ENCODE measurements around the gene MTMR11.
"Not testable (repeated sequence)": the region's sequence is repeated elsewhere in the genome, so short reads cannot be mapped to it uniquely, and the experiment has no call there.

Gene MTMR11

DNA sequence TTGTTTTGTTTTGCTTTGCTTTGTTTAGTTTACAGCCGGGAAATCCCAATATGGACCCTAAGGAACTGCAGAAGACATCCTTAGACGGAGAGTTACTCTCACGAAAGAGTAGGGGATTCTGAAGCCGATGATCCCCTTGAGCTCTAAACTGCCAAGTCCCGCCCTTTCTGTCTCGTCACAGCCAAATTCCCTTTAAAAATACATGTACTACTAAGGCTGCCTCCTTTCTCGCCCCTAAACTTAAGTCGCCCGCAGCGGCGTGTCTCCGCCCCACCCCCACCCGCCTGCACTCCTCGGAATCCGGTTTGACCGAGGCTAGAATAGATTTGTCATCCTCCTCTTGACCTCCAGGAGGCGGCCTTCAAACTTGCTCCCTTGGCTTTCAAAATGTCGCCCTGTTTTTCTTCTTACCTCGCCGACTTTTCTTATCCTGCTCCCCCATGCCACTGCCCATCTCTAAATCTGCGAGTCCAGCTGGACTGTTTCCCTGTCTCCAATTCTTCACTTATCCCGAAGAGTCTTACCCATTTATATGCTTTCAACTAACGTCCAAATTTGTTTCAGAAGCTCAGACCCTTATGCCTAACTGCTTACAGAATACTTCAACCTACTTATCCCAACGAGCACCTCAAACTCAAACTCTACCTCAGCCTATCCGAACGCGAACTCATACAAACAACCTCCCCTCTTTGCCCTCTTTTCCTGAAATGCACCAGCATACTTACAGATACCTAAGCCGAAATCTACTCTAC lies 48.3 kb downstream of the MTMR11 start:
- peak; percentile 91 for DNase-seq

GRCh38 chr1:149887456-149888246 lies 49.0 kb downstream of the MTMR11 start:
- peak; percentile 88 for DNase-seq

DNA sequence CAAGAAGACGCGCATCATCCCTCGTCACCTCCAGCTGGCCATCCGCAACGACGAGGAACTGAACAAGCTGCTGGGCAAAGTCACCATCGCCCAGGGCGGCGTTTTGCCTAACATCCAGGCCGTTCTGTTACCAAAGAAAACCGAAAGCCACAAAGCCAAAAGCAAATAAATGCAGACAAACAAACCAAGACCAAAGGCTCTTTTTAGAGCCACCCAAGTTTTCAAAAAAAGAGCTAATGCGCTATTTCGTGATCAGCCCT lies 49.6 kb downstream of the MTMR11 start:
- DNase-seq, result not testable (repeated sequence)

- peak; percentile 93 for DNase-seq
Measured at GRCh38 chr1:149886396-149887195, 50.1 kb downstream of the MTMR11 start.

DNA sequence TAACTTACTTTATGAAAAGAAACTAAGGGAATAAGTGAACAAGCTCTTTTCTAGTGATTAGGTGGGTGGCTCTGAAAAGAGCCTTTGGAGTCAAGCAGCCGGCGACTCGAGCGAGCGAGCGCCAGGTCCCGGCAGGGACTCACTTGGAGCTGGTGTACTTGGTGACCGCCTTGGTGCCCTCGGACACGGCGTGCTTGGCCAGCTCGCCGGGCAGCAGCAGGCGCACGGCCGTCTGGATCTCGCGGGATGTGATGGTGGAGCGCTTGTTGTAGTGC lies 50.6 kb downstream of the MTMR11 start:
- not testable (repeated sequence) for DNase-seq

DNA sequence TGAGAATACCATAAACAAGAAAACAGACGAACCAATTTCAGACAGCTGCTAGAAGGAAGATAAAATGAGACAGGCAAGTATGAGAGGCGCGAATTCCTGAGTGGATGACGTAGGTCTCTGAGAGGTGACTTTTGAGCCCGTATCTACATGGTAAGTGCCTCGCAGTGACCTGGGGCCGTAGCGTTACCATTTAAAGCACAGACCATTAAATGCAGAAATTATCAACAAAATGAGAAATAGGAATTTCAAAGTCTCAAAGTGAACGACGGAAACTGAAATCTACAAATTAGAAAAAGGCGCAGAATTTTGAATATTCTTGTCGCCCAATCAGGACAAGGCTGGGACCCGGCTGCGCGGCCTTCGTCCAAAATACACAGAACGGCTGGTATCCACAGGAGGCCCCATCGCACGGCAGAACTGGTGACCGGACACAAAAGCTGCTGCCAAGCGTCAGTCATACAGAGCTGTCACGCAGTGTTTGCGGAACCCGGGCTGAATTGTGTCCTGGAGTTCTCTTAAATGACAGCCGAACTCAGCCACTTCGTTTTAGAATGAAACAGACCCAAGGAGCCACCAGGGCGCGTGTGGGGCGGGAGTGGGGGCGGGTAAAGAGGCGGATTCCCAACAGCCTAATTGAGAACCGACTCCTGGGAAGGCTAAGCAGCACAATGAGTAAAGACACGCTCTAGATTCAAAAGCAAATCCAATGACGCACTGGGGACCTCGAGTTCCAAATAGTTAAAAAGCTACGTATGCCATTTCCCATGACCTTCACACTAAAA lies 51.1 kb downstream of the MTMR11 start:
- DNase-seq, result peak; percentile 89

DNA sequence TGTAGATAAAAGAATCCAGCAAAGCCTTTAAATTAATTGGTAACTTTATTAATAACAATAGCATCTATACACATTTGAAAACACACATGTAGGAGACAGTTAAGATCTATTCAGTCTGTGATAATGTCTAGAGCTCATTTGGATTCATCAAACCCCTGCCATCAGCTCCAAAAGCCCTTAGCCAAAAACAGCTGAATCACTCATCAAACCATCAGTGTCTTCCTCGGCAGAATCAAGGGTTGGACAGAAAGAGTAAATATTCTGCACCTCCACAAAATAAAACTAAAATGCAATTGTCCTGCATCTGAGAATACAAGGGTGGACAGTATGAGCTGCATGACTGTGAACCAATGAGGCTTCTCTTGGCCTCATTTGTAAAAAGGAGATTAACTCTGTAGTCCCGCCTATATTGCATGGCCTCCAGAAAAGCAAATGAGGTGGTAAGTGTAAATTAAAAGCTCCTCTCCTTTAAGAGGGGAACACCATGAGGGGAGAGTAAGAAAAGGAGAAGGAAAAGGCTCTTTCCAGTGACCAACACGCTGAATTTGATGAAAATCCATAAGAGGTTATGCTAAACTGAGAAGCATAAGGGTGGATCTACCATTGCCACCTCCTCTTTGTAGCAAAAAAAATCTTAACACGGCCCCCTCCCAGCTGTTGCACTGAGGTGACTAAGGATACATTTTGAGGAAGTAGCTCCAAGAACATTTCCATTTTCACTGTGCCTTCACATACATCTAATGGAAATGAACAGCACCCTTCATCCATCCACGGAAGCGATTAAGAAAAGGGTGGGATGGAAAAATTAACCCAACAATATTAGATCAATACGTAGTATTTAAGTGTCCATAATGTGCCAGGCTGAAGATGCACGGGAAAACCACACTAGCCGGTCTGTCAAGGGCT lies 52.0 kb downstream of the MTMR11 start:
- no peak for DNase-seq

GRCh38 chr1:149883598-149884247 lies 53.0 kb downstream of the MTMR11 start:
- no peak for DNase-seq

GRCh38 chr1:149881876-149882275 lies 54.8 kb downstream of the MTMR11 start:
- DNase-seq, result no peak

DNA sequence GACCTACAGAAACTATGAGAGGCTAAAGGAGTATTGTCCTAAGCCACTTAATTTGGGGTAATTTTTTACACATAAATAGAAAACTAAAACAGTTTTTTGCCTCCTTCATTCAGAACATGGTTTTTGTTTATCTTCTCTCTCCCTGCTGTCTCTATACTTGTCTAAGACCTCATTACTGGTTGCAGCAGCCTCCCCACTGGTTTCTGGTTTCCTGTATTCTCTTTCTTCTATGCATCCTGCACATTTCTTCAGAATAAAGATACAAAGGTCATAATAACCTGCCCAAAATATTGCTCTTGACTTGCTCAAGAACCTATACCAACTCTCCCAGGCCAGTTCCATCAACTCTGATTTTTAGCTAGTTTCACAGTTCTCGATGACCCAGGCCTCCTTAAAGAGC lies 57.1 kb downstream of the MTMR11 start:
- DNase-seq, result no peak
